ENCODE measurements around the gene ZNF438.
"Not testable (repeated sequence)": the region's sequence is repeated elsewhere in the genome, so short reads cannot be mapped to it uniquely, and the experiment has no call there.

Gene ZNF438, protein sequence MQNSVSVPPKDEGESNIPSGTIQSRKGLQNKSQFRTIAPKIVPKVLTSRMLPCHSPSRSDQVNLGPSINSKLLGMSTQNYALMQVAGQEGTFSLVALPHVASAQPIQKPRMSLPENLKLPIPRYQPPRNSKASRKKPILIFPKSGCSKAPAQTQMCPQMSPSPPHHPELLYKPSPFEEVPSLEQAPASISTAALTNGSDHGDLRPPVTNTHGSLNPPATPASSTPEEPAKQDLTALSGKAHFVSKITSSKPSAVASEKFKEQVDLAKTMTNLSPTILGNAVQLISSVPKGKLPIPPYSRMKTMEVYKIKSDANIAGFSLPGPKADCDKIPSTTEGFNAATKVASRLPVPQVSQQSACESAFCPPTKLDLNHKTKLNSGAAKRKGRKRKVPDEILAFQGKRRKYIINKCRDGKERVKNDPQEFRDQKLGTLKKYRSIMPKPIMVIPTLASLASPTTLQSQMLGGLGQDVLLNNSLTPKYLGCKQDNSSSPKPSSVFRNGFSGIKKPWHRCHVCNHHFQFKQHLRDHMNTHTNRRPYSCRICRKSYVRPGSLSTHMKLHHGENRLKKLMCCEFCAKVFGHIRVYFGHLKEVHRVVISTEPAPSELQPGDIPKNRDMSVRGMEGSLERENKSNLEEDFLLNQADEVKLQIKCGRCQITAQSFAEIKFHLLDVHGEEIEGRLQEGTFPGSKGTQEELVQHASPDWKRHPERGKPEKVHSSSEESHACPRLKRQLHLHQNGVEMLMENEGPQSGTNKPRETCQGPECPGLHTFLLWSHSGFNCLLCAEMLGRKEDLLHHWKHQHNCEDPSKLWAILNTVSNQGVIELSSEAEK

DNA sequence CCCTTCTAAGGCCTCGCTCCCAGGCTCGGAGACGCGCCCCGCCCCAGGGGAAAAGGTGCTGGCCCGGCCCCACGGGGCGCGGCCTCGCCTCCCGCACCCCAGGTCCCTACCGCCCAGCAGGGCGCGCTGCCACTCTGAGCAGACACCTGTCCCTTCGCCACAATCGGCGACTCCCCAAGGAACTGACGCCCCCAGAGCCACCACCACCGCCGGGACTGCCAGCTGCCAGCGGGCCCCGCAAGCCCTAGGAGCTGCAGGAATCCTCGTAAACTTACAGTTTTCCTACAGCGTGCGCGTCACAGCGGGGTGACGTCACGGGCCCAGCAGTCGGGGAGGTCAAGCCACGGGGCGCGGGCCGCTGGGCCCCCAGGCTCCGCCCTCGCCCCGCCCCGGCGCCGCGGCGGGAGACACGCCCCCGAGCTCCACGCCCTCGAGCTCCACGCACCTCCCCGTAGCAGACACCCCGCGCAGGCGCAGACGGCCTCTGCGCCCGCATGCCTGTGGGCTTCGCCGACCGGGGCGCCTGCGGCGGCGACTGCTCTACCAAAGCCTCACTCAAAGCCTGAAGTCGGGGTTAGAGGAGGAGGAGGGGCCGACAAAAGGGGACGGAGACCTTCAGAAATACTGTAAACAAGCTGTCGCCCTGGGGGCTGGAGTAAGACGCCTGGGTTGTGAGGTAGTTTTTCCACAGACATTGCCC, at the start of gene ZNF438:
ZNF438 (minus strand) TSS at position 308 of the 700 bp plus-strand sequence. CDS start 154,831 bp downstream, outside the sequence.
- DNase-seq, result peak; percentile 75

DNA sequence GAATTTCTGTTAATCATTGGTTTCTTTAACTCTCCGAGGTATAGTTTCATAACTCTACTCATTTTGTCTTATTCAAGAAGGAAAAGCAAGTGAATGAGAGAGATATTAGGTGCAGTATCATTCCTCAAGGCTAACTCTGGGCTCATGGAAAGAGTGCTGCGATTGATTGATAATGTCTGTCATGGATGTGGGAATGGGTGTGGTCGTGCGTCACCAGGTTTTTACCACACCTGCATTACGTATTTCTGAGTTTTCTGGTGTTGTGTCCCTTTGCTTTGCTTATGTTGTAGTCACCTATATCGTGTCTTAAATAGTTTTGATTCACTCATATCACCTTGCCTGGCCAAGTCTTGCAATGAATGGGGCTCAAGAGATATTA, 44.9 kb upstream of the ZNF438 start:
- DNase-seq, result no peak

DNA sequence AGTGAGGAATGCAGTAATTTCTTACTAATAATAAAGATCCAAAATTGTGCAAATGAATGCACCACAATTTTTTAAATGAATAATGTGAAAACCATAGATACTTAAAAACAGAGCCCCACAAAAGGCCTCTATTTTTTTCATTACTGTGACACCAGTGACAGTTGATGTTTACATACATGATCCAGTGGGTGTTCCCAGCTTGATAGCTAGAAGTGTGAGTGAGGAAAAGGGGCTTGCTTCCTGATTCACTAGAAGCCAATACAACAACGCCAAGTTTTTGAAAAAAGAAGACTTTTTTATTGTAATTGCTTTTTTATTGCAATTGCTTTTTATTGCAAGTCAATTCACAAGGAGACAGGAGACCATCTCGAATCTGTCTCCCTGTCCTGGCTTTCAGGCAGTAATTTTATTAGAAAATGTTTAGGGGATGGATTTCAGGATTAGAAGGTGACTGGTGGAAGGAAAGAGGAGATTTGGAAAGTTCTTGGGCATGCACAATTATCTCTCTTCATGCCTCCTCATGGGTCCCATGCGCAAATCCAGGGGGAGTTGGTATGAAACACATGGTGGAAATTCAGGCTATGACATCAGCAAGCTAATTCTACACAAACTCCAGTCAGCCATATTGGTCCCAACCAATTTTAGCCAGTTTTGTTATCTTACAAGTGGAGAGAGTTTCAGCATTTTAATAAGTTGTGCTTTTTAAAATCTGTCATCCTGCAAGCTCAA, 44.4 kb upstream of the ZNF438 start:
- DNase-seq, result no peak

DNA sequence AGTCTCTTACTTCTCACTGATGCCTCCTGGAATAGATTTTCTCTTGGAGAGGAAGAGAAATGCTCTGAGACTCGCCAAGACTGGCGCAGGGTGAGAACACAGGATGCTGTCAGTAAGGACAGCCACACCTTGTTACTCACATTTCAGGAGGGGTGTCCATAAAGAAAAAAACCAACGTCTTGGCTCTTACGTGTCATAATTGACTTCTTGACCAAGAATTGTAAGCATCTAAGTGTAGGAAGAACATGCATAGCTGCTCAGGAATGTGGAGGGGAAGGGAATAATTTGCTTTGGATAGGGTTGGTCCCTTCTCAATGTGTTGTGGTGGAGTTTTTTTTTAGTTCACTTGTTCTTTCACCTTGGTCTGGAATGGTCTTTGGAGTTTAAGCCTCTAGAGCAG, 43.8 kb upstream of the ZNF438 start:
- no peak for DNase-seq

DNA sequence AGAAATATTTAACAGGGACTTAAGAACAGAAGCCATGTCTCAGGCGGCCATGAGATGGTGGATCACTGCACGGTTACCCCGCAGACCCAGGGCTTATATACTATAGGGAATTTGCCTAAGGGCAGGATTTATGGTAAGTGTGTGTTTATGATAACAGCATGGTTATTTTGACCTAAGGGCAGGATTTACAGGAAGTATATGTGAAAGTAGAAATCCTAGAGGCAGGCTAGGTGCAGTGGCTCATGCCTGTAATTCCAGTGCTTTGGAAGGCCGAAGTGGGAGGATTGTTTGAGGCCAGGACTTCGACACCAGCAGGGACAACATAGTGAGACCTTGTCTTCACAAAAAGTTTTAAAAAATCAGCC, 43.0 kb upstream of the ZNF438 start:
- DNase-seq, result no peak

DNA sequence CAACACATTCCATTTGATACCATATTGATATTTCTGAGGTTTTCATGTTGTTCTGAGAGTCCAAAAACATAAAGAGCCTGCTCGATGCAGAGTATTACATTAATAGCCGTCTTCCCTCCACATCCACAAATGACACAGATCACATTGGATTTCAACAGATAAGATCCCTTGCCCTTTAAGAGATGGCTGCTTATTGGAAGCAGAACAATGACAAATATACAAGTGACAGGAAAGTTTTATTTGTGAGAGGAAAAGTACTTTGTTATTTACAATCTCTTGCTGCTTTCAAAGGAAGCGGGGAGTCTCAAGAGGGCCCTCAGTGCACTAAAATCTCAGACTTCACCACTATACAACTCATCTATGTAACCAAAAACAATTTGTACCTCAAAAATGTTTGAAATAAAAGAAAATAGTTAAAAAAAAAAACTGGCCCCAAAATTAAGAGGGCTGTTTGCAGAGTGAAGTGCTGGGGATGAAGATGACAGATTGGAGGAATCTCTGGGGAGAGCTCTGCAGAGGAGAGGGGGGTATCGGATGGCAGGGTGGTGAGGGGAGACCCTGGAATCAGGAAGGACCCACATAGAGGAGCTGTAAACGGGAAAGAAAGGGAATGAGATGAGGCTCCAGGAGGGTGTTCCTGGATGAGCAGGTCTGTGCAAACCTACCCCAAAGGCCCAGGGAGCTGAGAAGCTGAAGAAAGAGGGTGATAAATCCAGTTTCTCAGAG, 42.5 kb upstream of the ZNF438 start:
- DNase-seq, result no peak

DNA sequence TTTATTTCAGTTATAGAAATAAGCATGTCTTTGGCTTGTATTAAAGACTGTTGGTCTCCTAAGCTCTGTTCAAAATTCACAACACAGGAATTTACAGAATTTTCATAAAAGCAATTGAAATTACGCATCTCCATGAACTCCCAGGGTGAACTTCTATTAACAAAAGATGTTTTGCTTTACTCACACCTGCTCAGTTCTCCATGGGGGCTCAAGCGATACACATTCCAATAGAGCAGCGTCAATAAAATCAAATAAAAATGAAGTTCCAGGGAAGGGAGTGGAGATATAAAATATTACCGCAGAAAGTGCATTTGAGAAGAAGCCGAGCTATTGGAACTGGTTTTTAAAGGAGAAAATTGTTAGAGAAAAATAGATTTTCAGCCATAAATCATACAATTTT, 41.5 kb upstream of the ZNF438 start:
- DNase-seq, result no peak

DNA sequence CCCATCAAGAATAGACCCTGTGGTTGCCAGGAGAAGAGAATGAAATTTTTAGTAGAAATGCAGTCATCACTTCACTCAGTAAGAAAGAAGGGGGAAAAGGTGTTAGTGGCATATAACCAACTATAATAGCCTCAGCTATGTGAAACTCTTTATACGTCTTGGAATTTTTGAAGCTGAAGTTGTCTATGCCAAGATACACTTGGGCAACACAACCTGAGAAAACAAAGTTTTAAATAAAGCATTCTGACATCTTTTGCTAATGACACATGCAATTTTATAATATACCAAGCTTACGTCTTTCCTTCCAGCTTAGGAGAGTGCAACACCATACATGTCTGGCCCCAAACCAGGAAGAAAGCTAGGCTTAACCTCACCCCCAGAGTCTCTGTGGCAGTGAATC, 40.8 kb upstream of the ZNF438 start:
- DNase-seq, result no peak

DNA sequence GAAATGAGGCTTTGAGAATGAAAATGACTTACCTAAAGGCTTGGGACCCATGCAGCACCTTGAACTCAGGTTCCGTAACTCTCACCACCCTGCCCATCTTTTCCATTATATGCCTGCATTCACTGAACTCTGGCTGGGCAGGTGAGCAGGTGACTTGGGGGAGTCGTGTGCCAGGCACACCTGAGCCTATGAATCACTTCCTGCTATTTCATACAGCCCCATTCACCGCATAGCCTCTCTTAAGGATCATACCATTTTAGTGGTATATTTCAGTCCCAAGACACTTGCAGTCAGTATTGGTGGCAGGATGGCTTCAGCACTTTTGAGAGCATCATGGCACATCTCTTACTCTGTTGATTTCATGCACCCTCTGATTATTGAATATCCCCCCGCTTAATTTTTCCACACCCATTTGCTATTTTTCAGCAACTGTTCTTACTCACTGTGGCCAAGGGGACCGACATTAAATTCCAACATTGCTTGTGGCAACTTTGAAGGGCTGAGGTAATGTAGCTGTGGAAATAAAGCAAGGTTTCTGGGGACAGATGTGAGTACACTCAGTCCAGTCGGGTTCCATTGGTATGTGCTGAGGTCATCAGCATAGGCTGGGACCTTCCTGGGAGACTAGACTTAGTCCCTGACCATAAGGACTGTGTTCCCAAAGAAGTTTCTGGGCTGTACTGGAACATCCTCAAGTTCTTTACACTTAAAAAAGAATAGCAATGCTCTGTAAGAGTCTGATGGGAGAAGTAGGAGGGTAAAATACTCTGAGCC, 39.8 kb upstream of the ZNF438 start:
- DNase-seq, result no peak

DNA sequence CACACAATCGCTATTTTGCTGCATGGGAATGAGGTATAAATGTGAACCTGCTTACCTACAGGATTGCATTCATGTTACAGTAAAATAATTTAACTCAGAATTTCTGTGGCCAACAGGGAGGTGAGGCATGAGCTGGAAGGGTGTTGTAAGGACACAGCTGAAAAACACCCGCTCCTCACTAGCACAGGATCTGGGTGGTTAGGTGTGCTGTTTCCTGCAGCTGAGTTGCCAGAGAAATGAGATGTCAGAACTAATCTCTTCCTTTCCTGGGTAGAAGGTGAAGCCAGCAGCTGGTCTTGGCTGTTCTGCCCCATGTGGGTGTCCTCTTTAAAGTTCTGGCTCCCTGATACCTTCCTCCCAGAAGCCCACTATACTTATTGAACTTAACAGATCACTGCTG, 39.0 kb upstream of the ZNF438 start:
- no peak for DNase-seq

DNA sequence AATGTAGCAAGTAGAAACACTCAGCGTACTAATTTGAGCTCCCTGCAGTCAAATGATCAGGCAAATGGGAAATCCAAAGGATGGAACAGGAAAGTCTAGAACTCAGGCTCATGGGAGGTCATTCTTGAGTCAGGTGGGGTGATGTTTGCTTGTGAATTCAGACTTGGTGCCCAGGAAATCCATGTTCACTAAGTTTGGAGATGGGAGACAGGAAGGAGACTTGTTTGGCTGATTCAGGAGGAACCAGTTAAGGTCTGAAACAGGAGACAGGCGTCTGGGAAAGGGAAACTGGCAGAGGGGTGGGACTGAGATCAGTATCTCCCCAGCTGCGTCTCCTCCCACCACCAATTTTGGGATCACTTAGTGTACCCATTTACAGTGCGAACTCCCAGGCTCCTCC, 38.4 kb upstream of the ZNF438 start:
- no peak for DNase-seq

DNA sequence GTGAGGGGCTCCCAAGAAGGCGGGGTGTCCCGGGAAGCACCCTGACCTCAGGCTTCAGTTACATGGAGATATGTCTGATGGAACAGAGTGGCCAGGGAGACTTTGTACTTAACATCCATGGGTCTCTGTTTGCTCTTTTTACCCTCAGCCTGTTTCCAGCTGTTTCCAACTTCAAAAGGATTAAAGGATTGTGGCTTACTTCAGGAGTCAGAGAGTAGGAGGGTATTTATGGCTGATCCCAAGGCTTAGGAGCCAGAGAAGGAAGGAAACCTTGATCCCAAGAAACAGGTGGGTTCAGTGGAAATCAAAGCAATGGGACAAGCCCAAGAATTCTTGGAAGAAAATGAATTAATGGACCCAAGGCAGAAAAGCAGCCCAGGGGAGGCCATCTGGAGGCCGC, 37.7 kb upstream of the ZNF438 start:
- DNase-seq, result no peak

DNA sequence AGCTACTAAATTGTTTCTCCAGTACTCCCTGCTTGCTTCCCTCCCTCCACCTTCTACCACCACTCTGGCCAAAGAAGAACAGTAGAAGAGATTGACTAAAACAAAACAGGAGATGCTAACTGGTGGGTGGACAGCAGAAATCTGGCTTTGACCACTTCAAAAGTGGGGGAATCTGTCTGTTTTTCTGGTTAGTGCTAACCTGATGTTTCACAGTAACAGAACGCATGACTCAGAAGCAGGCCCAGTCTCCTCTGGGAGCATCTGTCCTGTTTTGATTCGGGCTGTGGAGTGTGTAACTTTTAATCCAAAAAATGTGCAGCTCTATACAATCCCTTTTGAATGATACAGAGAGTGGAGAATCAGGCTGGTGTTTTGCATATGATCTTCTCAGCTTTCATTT, 32.7 kb upstream of the ZNF438 start:
- no peak for DNase-seq

DNA sequence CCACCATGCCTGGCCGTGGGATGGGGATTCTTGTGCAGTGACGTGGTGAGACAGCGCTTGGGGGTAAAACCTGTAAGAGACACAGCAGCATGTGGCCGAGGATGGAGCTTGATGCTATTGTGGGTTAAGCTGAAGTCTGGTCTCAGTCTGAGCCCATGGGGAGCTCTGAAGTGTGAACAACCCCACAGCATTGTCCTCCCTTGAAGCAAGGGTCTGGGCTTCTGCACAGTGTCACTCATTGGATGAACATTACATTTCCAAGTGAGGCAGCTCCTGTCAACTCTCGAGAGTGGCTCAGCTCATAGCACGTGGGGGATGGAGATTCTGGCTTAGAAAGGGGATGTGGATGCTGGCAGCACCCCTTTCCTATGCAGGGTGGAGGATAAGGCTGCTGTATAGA, 32.2 kb upstream of the ZNF438 start:
- DNase-seq, result no peak

DNA sequence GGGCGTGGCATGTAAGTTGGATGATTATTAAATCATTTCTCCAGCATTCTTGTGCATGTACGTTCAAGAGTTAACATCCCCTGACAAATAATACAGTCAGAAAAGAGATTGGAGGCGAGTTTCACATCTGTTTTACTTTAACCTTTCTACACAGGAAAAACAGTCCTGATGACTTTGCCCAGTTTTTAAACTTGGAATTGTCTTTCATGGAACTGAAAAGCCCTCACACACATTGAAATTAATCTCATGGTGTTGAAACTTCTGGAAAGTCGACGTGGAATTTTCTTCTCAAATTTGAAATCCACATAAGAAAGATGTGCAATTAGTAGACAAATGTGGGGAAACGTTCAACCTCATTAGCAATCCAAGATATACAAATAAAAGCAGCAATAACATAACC, 31.2 kb upstream of the ZNF438 start:
- DNase-seq, result no peak

DNA sequence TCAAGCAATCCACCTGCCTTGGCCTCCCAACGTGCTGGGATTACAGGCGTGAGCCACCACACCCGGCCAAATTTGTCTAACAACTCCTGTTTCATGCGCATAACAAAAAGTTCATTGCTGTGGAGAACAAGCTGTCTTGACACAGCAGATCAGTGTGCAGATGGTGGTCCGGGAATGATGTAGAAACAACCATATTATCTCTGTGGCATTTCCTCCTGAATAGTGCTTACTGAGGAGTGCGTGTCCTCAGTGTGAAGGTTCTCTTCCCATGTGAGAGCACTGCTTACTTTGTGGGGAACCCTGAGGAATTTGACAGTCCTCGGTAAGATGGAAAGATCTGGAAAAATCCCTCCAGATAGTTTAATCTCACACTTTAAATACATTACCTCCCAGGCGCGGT, 30.3 kb upstream of the ZNF438 start:
- no peak for DNase-seq

DNA sequence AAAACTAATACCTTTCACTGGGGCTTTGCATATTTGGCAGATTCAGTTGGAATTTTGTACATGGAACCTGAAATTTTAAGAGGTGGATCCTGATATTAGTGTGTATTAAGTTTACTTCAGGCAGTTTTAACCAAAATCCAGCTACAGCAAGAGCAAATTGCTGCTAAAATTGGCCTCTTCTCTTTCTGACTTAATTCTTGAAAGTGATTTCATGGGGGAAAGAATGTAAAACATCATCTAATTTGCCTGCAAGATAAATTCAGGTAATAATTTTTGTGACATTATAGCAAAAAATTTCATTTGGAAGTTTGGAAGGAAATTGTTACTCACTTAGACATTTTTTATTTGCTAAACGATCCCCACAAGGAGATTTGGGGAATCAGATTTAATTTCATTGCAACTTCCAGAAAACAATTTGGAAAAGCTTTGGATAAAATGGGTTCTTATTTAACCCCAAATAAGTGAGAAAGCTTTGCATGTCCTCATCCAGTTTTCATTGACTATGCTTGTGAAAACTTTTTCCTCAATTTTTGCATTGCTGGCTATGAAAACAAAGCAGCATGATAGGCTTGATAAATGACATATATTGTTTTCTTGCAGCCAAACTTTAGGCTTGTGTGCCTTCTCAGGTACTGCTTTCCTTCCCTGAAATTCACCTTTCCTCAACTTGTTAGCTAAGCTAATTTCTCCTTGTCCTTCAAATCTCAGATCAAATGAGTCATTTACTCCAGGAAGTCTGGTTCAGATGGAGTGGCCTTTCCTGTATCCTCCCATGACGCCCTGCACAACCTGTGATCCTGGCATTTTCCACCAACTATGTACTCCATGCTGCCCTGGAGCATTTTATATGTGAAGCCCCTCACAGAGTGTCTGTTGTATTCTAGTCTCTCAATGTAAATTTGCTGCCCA, 27.4 kb upstream of the ZNF438 start:
- DNase-seq, result no peak

DNA sequence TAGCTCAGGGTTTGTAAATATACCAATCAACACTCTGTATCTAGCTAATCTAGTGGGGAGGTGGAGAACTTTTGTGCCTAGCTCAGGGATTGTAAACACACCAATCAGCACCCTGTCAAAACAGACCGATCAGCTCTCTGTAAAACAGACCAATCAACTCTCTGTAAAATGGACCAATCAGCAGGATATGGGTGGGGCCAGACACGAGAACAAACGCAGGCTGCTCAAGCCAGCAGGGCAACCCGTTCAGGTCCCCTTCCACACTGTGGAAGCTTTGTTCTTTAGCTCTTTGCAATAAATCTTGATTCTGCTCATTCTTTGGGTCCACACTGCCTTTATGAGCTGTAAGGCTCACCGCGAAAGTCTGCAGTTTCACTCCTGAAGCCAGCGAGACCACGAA, 25.0 kb upstream of the ZNF438 start:
- DNase-seq, result not testable (repeated sequence)

DNA sequence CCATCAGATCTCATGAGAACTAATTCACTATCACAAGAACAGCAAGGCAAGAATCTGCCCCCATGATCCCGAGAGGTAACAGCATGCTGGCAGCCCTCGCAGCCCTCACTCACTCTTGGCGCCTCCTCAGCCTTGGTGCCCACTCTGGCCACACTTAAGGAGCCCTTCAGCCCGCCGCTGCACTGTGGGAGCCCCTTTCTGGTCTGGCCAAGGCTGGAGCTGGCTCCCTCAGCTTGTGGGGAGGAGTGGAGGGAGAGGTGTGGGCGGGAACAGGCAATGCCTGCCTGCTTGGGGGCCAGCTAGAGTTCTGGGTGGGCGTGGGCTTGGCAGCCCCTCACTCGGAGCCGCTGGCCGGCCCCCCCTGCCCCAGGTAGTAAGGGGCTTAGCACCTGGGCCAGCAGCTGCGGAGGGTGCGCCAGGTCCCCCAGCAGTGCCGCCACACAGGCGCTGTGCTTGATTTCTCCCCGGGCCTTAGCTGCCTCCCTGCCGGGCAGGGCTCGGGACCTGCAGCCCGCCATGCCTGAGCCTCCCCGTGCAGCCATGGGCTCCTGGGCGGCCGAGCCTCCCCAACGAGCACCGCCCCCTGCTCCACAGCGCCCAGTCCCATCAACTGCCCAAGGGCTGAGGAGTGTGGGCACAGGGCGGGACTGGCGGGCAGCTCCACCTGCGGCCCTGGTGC, 24.0 kb upstream of the ZNF438 start:
- DNase-seq, result no peak

DNA sequence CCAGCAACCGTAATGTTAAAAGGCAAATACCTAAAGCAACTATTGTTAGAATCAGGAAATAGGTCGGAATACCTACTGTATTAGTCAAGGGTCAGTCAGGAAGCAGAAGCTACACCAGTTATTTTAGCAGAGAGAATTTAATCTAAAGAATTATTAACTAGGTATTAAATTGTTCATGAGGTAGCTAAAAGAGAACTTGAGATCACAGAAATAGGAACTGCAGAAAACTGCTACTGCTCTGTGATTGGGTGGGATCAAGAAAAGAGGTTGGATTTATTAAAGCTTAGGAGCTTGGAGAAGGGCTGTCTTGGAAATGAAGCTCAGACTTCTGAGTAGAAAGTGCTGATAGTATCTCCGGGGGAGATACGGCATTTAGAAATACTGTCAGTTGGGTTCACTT, 20.0 kb upstream of the ZNF438 start:
- no peak for DNase-seq
